Suprapubic skin (tissue), 4 donors: Measurements from ENCODE around the gene COL12A1.
A peak's percentile ranks its signal among the peaks of the same experiment; 100 is the strongest.

ENCODE experiments used
- POLR2A ChIP-seq, 2 donors: fragments of 450-650 bp; IDR thresholded peaks; one replicate each; pipeline ENCODE4 v1.6.1; 2017; ENCODE audit warnings: antibody characterized with exemption in 2 of 2, mild to moderate bottlenecking in 2 of 2, moderate library complexity in 2 of 2
- POLR2AphosphoS5 ChIP-seq, 3 donors: sonication (generic); formaldehyde crosslinking; IDR thresholded peaks; one replicate each; pipeline ENCODE4 v1.6.1; 2017; ENCODE audit warnings: antibody characterized with exemption in 3 of 3

- TF ChIP-seq POLR2A (IDR thresholded peaks at IDR 0.05) = no peak
- peak in 2 of 3 donors; percentile 19 to 34 for TF ChIP-seq POLR2AphosphoS5 (IDR thresholded peaks at IDR 0.05)
Observed at GRCh38 chr6:75183099-75183541, 22.7 kb downstream of the COL12A1 start.
